Natural killer cell treated with Interleukin-12 subunit alpha and Interleukin-12 subunit beta and Interleukin-15 and Interleukin-18, amount 100 ng/mL, for 72 hours (primary cell): ENCODE measurements around the gene HP. TPM values are rescaled to one million over a fixed set of nuclear protein-coding genes. Genes with fewer than 3 reads are reported as not detected.

ENCODE experiments used
- ATAC-seq, 2 donors: fragments of 150-1000 bp; cut with Tn5 transposase in 1 of 2; sonication (Bioruptor Pico), chemical (Tn5 transposase) in 1 of 2; 2 replicates each; pipeline ENCODE4 v1.10.0; 2021
- DNase-seq: peaks from one replicate; pipeline ENCODE4 v3.0.0; 2022; ENCODE audit warnings: low spot score
- H3K27ac Mint-ChIP-seq, 2 donors: 1 replicate in 1 of 2; 2 replicates in 1 of 2; pipeline ENCODE4 v1.8.0; 2022; ENCODE audit warnings: mixed read lengths in 2 of 2, mild to moderate bottlenecking in 1 of 2, moderate library complexity in 1 of 2
- H3K27me3 Mint-ChIP-seq, 2 donors: 1 replicate in 1 of 2; 2 replicates in 1 of 2; pipeline ENCODE4 v1.8.0; 2022; ENCODE audit warnings: mixed read lengths in 2 of 2
- H3K36me3 Mint-ChIP-seq: one replicate; pipeline ENCODE4 v1.8.0; 2022; ENCODE audit warnings: mixed read lengths
- H3K4me1 Mint-ChIP-seq, 2 donors: 1 replicate in 1 of 2; 2 replicates in 1 of 2; pipeline ENCODE4 v1.8.0; 2022; ENCODE audit warnings: low read depth in 2 of 2, mixed read lengths in 2 of 2, mild to moderate bottlenecking in 1 of 2
- H3K4me3 Mint-ChIP-seq: one replicate; pipeline ENCODE4 v1.8.0; 2022; ENCODE audit warnings: mixed read lengths
- H3K9me3 Mint-ChIP-seq: 2 replicates; pipeline ENCODE4 v1.8.0; 2022; ENCODE audit warnings: mixed read lengths
- total RNA-seq, 2 donors: library from RNA; stranded (reverse); gene quantifications; one replicate each; pipeline ENCODE4 v1.2.3, GENCODE V29; 2022

HP gene
- total RNA-seq, 2 donors from 2014 or later, result not detected

- ATAC-seq, result no peak
- H3K36me3 Mint-ChIP-seq, result peaks cover 24% of the 10 kb centered on the region
- no peaks in the 10 kb centered on the region for H3K9me3 Mint-ChIP-seq
- H3K4me1 Mint-ChIP-seq, result no peaks in the 10 kb centered on the region
- H3K4me3 Mint-ChIP-seq, result no peak overlapping the region
- no peak for DNase-seq
- H3K27ac Mint-ChIP-seq, result no peak overlapping the region
- H3K27me3 Mint-ChIP-seq, result no peaks in the 10 kb centered on the region
Measured at GRCh38 chr16:72109966-72110530, 55.7 kb downstream of the HP start.

Other genes starting within 250 kb of the HP start
- 100 to 1,000 TPM; 111 to 120 TPM for gene AP1G1, start 245.7 kb upstream of the HP start, total RNA-seq
- gene ATXN1L, start 208.5 kb upstream of the HP start, total RNA-seq, result 10 to 100 TPM; 24.5 to 25.7 TPM
- 1 to 10 TPM; 2.8 to 5.8 TPM for gene ZNF821, start 170.3 kb upstream of the HP start, total RNA-seq
- 100 to 1,000 TPM; 169 to 181 TPM for gene IST1, start 159.0 kb upstream of the HP start, total RNA-seq
- not detected for gene PKD1L3, start 54.1 kb upstream of the HP start, total RNA-seq
- 10 to 100 TPM; 14.8 to 28.7 TPM for gene DHODH, start 45.8 kb upstream of the HP start, total RNA-seq
- gene HPR, start 8.7 kb downstream of the HP start, total RNA-seq, result not detected
- 10 to 100 TPM; 24.2 to 28.8 TPM for gene TXNL4B, start 39.1 kb downstream of the HP start, total RNA-seq
- gene DHX38, start 39.3 kb downstream of the HP start, total RNA-seq, result 100 to 1,000 TPM; 108 to 121 TPM
- gene PMFBP1, start 117.7 kb downstream of the HP start, total RNA-seq, result under 1 TPM; 0.45 to 0.67 TPM